ENCODE results near the gene PEAK1.

Gene PEAK1

DNA sequence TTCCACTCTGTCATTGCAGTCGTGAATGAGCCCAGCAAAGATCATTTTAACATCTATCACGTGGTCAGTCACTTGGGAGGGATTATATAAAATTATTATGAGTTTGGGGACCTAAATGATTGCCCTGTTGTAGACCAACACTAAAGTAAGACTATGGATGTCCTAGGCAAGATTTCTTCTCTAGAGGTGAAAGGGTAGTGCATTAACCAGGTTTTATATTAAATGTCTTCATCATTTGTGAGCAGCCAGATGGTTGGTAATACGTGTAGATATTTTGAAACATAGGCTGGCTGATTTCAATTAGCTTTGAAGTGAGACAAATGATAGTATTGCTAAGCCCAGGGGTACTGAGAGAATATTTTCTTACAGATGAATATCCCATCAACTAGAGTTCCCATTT, 198.7 kb downstream of the PEAK1 start:
- no peak for TF ChIP-seq BACH2 (CRISPR knock-in tag; IDR thresholded peaks at IDR 0.05; ENCODE audit: borderline replicate concordance)
- TF ChIP-seq, protein P1, sequence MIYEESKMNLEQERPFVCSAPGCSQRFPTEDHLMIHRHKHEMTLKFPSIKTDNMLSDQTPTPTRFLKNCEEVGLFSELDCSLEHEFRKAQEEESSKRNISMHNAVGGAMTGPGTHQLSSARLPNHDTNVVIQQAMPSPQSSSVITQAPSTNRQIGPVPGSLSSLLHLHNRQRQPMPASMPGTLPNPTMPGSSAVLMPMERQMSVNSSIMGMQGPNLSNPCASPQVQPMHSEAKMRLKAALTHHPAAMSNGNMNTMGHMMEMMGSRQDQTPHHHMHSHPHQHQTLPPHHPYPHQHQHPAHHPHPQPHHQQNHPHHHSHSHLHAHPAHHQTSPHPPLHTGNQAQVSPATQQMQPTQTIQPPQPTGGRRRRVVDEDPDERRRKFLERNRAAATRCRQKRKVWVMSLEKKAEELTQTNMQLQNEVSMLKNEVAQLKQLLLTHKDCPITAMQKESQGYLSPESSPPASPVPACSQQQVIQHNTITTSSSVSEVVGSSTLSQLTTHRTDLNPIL (CRISPR knock-in tag; IDR thresholded peaks at IDR 0.05; ENCODE audit: low read depth): no peak
- TF ChIP-seq, protein P2, sequence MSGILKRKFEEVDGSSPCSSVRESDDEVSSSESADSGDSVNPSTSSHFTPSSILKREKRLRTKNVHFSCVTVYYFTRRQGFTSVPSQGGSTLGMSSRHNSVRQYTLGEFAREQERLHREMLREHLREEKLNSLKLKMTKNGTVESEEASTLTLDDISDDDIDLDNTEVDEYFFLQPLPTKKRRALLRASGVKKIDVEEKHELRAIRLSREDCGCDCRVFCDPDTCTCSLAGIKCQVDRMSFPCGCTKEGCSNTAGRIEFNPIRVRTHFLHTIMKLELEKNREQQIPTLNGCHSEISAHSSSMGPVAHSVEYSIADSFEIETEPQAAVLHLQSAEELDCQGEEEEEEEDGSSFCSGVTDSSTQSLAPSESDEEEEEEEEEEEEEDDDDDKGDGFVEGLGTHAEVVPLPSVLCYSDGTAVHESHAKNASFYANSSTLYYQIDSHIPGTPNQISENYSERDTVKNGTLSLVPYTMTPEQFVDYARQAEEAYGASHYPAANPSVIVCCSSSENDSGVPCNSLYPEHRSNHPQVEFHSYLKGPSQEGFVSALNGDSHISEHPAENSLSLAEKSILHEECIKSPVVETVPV (CRISPR knock-in tag; IDR thresholded peaks at IDR 0.05): no peak
- TF ChIP-seq TOX (CRISPR knock-in tag; IDR thresholded peaks at IDR 0.05; ENCODE audit: borderline replicate concordance): no peak
- no peak for TF ChIP-seq OSR1 (CRISPR knock-in tag; IDR thresholded peaks at IDR 0.05)
- no peak for TF ChIP-seq SNAI2 (CRISPR knock-in tag; IDR thresholded peaks at IDR 0.05)
- TF ChIP-seq, protein P3, sequence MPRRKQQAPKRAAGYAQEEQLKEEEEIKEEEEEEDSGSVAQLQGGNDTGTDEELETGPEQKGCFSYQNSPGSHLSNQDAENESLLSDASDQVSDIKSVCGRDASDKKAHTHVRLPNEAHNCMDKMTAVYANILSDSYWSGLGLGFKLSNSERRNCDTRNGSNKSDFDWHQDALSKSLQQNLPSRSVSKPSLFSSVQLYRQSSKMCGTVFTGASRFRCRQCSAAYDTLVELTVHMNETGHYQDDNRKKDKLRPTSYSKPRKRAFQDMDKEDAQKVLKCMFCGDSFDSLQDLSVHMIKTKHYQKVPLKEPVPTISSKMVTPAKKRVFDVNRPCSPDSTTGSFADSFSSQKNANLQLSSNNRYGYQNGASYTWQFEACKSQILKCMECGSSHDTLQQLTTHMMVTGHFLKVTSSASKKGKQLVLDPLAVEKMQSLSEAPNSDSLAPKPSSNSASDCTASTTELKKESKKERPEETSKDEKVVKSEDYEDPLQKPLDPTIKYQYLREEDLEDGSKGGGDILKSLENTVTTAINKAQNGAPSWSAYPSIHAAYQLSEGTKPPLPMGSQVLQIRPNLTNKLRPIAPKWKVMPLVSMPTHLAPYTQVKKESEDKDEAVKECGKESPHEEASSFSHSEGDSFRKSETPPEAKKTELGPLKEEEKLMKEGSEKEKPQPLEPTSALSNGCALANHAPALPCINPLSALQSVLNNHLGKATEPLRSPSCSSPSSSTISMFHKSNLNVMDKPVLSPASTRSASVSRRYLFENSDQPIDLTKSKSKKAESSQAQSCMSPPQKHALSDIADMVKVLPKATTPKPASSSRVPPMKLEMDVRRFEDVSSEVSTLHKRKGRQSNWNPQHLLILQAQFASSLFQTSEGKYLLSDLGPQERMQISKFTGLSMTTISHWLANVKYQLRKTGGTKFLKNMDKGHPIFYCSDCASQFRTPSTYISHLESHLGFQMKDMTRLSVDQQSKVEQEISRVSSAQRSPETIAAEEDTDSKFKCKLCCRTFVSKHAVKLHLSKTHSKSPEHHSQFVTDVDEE (CRISPR knock-in tag; IDR thresholded peaks at IDR 0.05): no peak
- TF ChIP-seq ZFP3 (CRISPR knock-in tag; IDR thresholded peaks at IDR 0.05): no peak
- ATAC-seq: no peak

DNA sequence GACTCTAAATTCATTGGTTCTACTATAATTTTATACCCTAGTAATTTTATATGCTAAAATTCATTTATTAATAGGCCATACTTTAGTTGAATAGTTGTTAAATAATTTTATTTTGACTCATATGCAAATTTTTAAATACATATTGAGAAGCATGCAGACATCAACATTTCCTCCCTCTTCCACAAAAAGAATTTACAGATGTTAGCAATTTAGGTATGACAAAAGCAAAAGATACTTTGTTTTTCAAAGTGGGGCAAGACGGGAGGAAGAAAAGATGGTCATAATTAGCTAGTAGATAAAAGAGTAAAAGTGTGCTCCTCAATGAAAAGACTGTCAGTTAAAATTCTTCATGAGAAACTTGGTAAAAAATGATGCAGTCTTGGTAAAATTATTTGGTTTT, 200.1 kb downstream of the PEAK1 start:
- no peak for ATAC-seq
- TF ChIP-seq, protein P4, sequence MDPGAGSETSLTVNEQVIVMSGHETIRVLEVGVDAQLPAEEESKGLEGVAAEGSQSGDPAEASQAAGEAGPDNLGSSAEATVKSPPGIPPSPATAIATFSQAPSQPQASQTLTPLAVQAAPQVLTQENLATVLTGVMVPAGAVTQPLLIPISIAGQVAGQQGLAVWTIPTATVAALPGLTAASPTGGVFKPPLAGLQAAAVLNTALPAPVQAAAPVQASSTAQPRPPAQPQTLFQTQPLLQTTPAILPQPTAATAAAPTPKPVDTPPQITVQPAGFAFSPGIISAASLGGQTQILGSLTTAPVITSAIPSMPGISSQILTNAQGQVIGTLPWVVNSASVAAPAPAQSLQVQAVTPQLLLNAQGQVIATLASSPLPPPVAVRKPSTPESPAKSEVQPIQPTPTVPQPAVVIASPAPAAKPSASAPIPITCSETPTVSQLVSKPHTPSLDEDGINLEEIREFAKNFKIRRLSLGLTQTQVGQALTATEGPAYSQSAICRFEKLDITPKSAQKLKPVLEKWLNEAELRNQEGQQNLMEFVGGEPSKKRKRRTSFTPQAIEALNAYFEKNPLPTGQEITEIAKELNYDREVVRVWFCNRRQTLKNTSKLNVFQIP (CRISPR knock-in tag; IDR thresholded peaks at IDR 0.05; ENCODE audit: borderline replicate concordance, low read depth): no peak
- TF ChIP-seq SNAI2 (CRISPR knock-in tag; IDR thresholded peaks at IDR 0.05) (no peak), RARB (CRISPR knock-in tag; IDR thresholded peaks at IDR 0.05) (no peak), PPARA (CRISPR knock-in tag; IDR thresholded peaks at IDR 0.05; ENCODE audit: borderline replicate concordance) (no peak), ZFP3 (CRISPR knock-in tag; IDR thresholded peaks at IDR 0.05) (no peak), GLIS3 (CRISPR knock-in tag; IDR thresholded peaks at IDR 0.05) (no peak), TOX (CRISPR knock-in tag; IDR thresholded peaks at IDR 0.05; ENCODE audit: borderline replicate concordance) (no peak)
- TF ChIP-seq, protein P1 (CRISPR knock-in tag; IDR thresholded peaks at IDR 0.05; ENCODE audit: low read depth): no peak
- TF ChIP-seq, protein P2 (CRISPR knock-in tag; IDR thresholded peaks at IDR 0.05): no peak

DNA sequence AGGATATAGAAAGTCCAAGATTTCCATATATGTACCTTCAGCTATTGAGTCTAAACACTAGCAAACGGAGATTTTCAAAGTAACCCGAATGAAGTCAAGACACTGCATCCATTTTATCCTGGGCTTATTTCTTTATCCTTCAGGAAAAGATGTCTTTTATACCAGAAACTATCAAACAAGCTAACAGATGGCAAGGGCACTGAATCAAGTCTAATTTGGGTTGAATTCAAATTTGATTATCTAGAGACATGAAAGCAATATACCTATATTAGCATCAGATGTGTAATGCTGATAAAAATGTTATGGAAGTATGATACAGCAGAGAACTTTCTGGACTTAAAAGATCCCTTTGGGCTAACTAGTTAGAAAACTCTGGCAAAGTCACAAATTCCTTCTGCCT, 210.7 kb downstream of the PEAK1 start:
- ATAC-seq: no peak
- no peak for TF ChIP-seq ARNTL (CRISPR knock-in tag; IDR thresholded peaks at IDR 0.05; ENCODE audit: borderline replicate concordance, low read depth)
- TF ChIP-seq ESRRG (CRISPR knock-in tag; IDR thresholded peaks at IDR 0.05): no peak
- TF ChIP-seq, protein P3 (CRISPR knock-in tag; IDR thresholded peaks at IDR 0.05): no peak
- TF ChIP-seq OSR1 (CRISPR knock-in tag; IDR thresholded peaks at IDR 0.05): no peak
- no peak for TF ChIP-seq TOX (CRISPR knock-in tag; IDR thresholded peaks at IDR 0.05; ENCODE audit: borderline replicate concordance)
- no peak for TF ChIP-seq ZFP30 (CRISPR knock-in tag; IDR thresholded peaks at IDR 0.05)
- TF ChIP-seq ZNF8 (CRISPR knock-in tag; IDR thresholded peaks at IDR 0.05): no peak
- TF ChIP-seq, protein P2 (CRISPR knock-in tag; IDR thresholded peaks at IDR 0.05): no peak
- no peak for TF ChIP-seq ZFP3 (CRISPR knock-in tag; IDR thresholded peaks at IDR 0.05)
- TF ChIP-seq BACH2 (CRISPR knock-in tag; IDR thresholded peaks at IDR 0.05; ENCODE audit: borderline replicate concordance): no peak
- no peak for TF ChIP-seq CSDC2 (CRISPR knock-in tag; IDR thresholded peaks at IDR 0.05)
- TF ChIP-seq ZNF70 (CRISPR knock-in tag; IDR thresholded peaks at IDR 0.05): no peak
- no peak for TF ChIP-seq ISL1 (CRISPR knock-in tag; IDR thresholded peaks at IDR 0.05)
- TF ChIP-seq SNAI2 (CRISPR knock-in tag; IDR thresholded peaks at IDR 0.05): no peak
- TF ChIP-seq, protein P1 (CRISPR knock-in tag; IDR thresholded peaks at IDR 0.05; ENCODE audit: low read depth): no peak

Data from SK-N-SH treated with all-trans-retinoic acid at 6 μM for 48 hours (cell line).